GM23338 (cell line): ENCODE measurements around the gene FCRLA. TPM values are rescaled to one million over a fixed set of nuclear protein-coding genes. Genes with fewer than 3 reads are reported as not detected.

Source experiments
- ATAC-seq: fragments of 200-7000 bp; cut with Tn5 transposase; 3 replicates; pipeline ENCODE4 v1.9.1; 2020
- DNase-seq: peaks from one replicate; pipeline ENCODE4 v3.0.0-alpha.2; 2015; ENCODE audit warnings: low spot score
- H2AFZ ChIP-seq: fragments of 200-600 bp; sonication (generic); 2 replicates; pipeline ENCODE4 v1.8.0; 2016; ENCODE audit warnings: antibody characterized with exemption, mild to moderate bottlenecking, moderate library complexity
- H3F3A ChIP-seq: fragments of 200-600 bp; sonication (generic); replicated peaks from 2 replicates; pipeline ENCODE4 v1.8.0; 2017; ENCODE audit warnings: antibody characterized with exemption, mixed run types, low read depth
- H3K27ac ChIP-seq: fragments of 200-600 bp; sonication (generic); 2 replicates; pipeline ENCODE4 v1.6.1; 2016; ENCODE audit warnings: low read depth
- H3K27me3 ChIP-seq: fragments of 200-600 bp; sonication (generic); 2 replicates; pipeline ENCODE4 v1.8.0; 2016; ENCODE audit warnings: mild to moderate bottlenecking, mixed run types, moderate library complexity; ENCODE audit not compliant: insufficient read depth
- H3K36me3 ChIP-seq: fragments of 200-600 bp; sonication (generic); 2 replicates; pipeline ENCODE4 v1.8.0; 2016; ENCODE audit warnings: mild to moderate bottlenecking; ENCODE audit not compliant: insufficient read depth
- H3K4me1 ChIP-seq: fragments of 200-600 bp; sonication (generic); 2 replicates; pipeline ENCODE4 v1.8.0; 2016; ENCODE audit warnings: mild to moderate bottlenecking, moderate library complexity; ENCODE audit not compliant: insufficient read depth
- H3K4me2 ChIP-seq: fragments of 200-600 bp; sonication (generic); 2 replicates; pipeline ENCODE4 v1.7.1; 2017; ENCODE audit warnings: mixed run types
- H3K4me3 ChIP-seq: fragments of 200-600 bp; sonication (generic); 2 replicates; pipeline ENCODE4 v1.6.1; 2016; ENCODE audit warnings: mixed run types
- H3K79me2 ChIP-seq: fragments of 200-600 bp; sonication (generic); replicated peaks from 2 replicates; pipeline ENCODE4 v1.8.0; 2017; ENCODE audit warnings: mild to moderate bottlenecking; ENCODE audit not compliant: insufficient read depth
- H3K9me2 ChIP-seq: fragments of 200-600 bp; sonication (generic); 2 replicates; pipeline ENCODE4 v1.8.0; 2017; ENCODE audit not compliant: insufficient read depth
- H4K20me1 ChIP-seq: fragments of 200-600 bp; sonication (generic); replicated peaks from 2 replicates; pipeline ENCODE4 v1.8.0; 2017; ENCODE audit warnings: mild to moderate bottlenecking; ENCODE audit not compliant: insufficient read depth
- H3K27ac Mint-ChIP-seq: 2 replicates; pipeline ENCODE4 v1.8.0; 2020; ENCODE audit warnings: inconsistent platforms, mild to moderate bottlenecking, moderate library complexity, mixed read lengths
- H3K27me3 Mint-ChIP-seq: 3 replicates; pipeline ENCODE4 v1.8.0; 2022; ENCODE audit warnings: low read depth, mild to moderate bottlenecking, moderate library complexity, mixed read lengths, inconsistent platforms; ENCODE audit not compliant: insufficient read depth, poor library complexity
- H3K36me3 Mint-ChIP-seq: 3 replicates; pipeline ENCODE4 v1.8.0; 2021; ENCODE audit warnings: low read depth, mild to moderate bottlenecking, inconsistent platforms, moderate library complexity, mixed read lengths
- H3K4me1 Mint-ChIP-seq: 3 replicates; pipeline ENCODE4 v1.8.0; 2020; ENCODE audit warnings: mild to moderate bottlenecking, inconsistent platforms, mixed read lengths
- H3K4me3 Mint-ChIP-seq: 3 replicates; pipeline ENCODE4 v1.8.0; 2021; ENCODE audit warnings: moderate library complexity, mild to moderate bottlenecking, inconsistent platforms, mixed read lengths
- H3K9me3 Mint-ChIP-seq: 3 replicates; pipeline ENCODE4 v1.8.0; 2020; ENCODE audit warnings: moderate library complexity, mild to moderate bottlenecking, inconsistent platforms, mixed read lengths
- CREB1 ChIP-seq: fragments of 250-450 bp; sonication (Bioruptor Pico); IDR thresholded peaks from 2 replicates; pipeline ENCODE4 v1.5.0; 2020; ENCODE audit warnings: low read depth, mild to moderate bottlenecking, moderate library complexity
- EZH2 ChIP-seq: fragments of 200-600 bp; sonication (generic); IDR thresholded peaks from one replicate; pipeline ENCODE4 v1.8.0; 2017; ENCODE audit warnings: antibody characterized with exemption, mild to moderate bottlenecking, low read depth; ENCODE audit not compliant: unreplicated experiment
- EZH2phosphoT487 ChIP-seq: fragments of 200-600 bp; sonication (generic); IDR thresholded peaks from one replicate; pipeline ENCODE4 v1.8.1; 2018; ENCODE audit warnings: antibody characterized with exemption; ENCODE audit not compliant: unreplicated experiment
- JUNB ChIP-seq: IDR thresholded peaks from one replicate; pipeline ENCODE4 v1.6.1; 2016; ENCODE audit warnings: antibody characterized with exemption; ENCODE audit not compliant: unreplicated experiment
- NANOG ChIP-seq: IDR thresholded peaks from 2 replicates; pipeline ENCODE4 v1.6.1; 2016; ENCODE audit warnings: antibody characterized with exemption, borderline replicate concordance
- POLR2AphosphoS5 ChIP-seq: IDR thresholded peaks from 2 replicates; pipeline ENCODE4 v1.6.1; 2016; ENCODE audit warnings: antibody characterized with exemption, low read depth
- STAT1 ChIP-seq: IDR thresholded peaks from one replicate; pipeline ENCODE4 v1.6.1; 2016; ENCODE audit warnings: antibody characterized with exemption; ENCODE audit not compliant: unreplicated experiment
- ZNF114 ChIP-seq: fragments of 250-450 bp; sonication (Bioruptor Pico); IDR thresholded peaks from 2 replicates; pipeline ENCODE4 v1.5.0; 2020; ENCODE audit warnings: mild to moderate bottlenecking, moderate library complexity
- ZNF331 ChIP-seq: fragments of 250-450 bp; sonication (Bioruptor Pico); IDR thresholded peaks from 2 replicates; pipeline ENCODE4 v1.5.0; 2020; ENCODE audit warnings: low read depth, mild to moderate bottlenecking, moderate library complexity
- polyA plus RNA-seq: library from polyadenylated mRNA; unstranded; fragments of >200 nt; fragmentation: Nextera tagmentation; extraction: Ambion mirVana; gene quantifications from 2 replicates; pipeline ENCODE4 v1.2.1, GENCODE V29; 2016
- total RNA-seq: library from RNA; depleted of rRNA; stranded (reverse); fragments of >200 nt; shearing (Covaris generic); gene quantifications from 2 replicates; pipeline ENCODE4 v1.2.3, GENCODE V29; 2014
- TF ChIP-seq, protein P1 (sequence below): IDR thresholded peaks from one replicate; pipeline ENCODE4 v1.6.1; 2018; ENCODE audit warnings: antibody characterized with exemption; ENCODE audit not compliant: unreplicated experiment
- TF ChIP-seq, protein P2 (sequence below): IDR thresholded peaks from 2 replicates; pipeline ENCODE4 v1.6.1; 2016; ENCODE audit warnings: antibody characterized with exemption
- TF ChIP-seq, protein P3 (sequence below): fragments of 250-450 bp; sonication (Bioruptor Pico); IDR thresholded peaks from 2 replicates; pipeline ENCODE4 v1.5.0; 2020; ENCODE audit warnings: mild to moderate bottlenecking, moderate library complexity
- TF ChIP-seq, protein P4 (sequence below), 2 experiments: fragments of 200-600 bp in 1 of 2; sonication (generic) in 1 of 2; conservative IDR thresholded peaks; 2 replicates each; pipeline versions ENCODE4 v1.5.1 to v1.6.1; 2016 to 2017; ENCODE audit warnings: antibody characterized with exemption in 2 of 2, low read depth in 2 of 2, mild to moderate bottlenecking in 2 of 2, moderate library complexity in 1 of 2

FCRLA gene
- total and polyA plus RNA-seq, 2 experiments from 2014 or later, result 0.24 TPM; not detected in 1

DNA sequence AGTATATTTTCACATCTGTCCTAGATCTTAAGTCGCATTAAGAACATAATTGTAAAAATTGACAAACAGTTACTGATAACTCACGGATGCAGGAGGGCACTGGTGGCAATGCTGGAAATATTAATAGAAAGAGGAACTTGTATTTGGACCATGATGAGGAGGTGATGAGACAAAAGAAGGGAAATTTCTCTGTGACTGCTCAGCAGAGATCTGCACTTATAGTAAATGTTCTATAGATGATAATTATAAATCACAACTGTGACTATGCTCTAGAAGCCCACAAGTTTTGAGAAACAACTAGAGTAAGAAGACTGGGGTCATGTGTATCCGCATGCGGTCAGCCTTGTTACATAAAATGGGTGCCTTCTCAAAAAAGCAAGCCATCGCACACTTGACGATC, 33.9 kb downstream of the FCRLA start:
- H2AFZ ChIP-seq, result no peak overlapping the region
- H3F3A ChIP-seq, result no peaks in the 10 kb centered on the region
- TF ChIP-seq, protein P1, sequence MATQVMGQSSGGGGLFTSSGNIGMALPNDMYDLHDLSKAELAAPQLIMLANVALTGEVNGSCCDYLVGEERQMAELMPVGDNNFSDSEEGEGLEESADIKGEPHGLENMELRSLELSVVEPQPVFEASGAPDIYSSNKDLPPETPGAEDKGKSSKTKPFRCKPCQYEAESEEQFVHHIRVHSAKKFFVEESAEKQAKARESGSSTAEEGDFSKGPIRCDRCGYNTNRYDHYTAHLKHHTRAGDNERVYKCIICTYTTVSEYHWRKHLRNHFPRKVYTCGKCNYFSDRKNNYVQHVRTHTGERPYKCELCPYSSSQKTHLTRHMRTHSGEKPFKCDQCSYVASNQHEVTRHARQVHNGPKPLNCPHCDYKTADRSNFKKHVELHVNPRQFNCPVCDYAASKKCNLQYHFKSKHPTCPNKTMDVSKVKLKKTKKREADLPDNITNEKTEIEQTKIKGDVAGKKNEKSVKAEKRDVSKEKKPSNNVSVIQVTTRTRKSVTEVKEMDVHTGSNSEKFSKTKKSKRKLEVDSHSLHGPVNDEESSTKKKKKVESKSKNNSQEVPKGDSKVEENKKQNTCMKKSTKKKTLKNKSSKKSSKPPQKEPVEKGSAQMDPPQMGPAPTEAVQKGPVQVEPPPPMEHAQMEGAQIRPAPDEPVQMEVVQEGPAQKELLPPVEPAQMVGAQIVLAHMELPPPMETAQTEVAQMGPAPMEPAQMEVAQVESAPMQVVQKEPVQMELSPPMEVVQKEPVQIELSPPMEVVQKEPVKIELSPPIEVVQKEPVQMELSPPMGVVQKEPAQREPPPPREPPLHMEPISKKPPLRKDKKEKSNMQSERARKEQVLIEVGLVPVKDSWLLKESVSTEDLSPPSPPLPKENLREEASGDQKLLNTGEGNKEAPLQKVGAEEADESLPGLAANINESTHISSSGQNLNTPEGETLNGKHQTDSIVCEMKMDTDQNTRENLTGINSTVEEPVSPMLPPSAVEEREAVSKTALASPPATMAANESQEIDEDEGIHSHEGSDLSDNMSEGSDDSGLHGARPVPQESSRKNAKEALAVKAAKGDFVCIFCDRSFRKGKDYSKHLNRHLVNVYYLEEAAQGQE, result no peak
- no peak for TF ChIP-seq EZH2
- TF ChIP-seq ZNF331 (CRISPR knock-in tag), result no peak
- no peak for TF ChIP-seq NANOG
- TF ChIP-seq JUNB, result no peak
- TF ChIP-seq STAT1, result no peak
- TF ChIP-seq, protein P2, sequence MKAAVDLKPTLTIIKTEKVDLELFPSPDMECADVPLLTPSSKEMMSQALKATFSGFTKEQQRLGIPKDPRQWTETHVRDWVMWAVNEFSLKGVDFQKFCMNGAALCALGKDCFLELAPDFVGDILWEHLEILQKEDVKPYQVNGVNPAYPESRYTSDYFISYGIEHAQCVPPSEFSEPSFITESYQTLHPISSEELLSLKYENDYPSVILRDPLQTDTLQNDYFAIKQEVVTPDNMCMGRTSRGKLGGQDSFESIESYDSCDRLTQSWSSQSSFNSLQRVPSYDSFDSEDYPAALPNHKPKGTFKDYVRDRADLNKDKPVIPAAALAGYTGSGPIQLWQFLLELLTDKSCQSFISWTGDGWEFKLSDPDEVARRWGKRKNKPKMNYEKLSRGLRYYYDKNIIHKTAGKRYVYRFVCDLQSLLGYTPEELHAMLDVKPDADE, result no peak
- no peak for TF ChIP-seq CREB1
- TF ChIP-seq, protein P3, sequence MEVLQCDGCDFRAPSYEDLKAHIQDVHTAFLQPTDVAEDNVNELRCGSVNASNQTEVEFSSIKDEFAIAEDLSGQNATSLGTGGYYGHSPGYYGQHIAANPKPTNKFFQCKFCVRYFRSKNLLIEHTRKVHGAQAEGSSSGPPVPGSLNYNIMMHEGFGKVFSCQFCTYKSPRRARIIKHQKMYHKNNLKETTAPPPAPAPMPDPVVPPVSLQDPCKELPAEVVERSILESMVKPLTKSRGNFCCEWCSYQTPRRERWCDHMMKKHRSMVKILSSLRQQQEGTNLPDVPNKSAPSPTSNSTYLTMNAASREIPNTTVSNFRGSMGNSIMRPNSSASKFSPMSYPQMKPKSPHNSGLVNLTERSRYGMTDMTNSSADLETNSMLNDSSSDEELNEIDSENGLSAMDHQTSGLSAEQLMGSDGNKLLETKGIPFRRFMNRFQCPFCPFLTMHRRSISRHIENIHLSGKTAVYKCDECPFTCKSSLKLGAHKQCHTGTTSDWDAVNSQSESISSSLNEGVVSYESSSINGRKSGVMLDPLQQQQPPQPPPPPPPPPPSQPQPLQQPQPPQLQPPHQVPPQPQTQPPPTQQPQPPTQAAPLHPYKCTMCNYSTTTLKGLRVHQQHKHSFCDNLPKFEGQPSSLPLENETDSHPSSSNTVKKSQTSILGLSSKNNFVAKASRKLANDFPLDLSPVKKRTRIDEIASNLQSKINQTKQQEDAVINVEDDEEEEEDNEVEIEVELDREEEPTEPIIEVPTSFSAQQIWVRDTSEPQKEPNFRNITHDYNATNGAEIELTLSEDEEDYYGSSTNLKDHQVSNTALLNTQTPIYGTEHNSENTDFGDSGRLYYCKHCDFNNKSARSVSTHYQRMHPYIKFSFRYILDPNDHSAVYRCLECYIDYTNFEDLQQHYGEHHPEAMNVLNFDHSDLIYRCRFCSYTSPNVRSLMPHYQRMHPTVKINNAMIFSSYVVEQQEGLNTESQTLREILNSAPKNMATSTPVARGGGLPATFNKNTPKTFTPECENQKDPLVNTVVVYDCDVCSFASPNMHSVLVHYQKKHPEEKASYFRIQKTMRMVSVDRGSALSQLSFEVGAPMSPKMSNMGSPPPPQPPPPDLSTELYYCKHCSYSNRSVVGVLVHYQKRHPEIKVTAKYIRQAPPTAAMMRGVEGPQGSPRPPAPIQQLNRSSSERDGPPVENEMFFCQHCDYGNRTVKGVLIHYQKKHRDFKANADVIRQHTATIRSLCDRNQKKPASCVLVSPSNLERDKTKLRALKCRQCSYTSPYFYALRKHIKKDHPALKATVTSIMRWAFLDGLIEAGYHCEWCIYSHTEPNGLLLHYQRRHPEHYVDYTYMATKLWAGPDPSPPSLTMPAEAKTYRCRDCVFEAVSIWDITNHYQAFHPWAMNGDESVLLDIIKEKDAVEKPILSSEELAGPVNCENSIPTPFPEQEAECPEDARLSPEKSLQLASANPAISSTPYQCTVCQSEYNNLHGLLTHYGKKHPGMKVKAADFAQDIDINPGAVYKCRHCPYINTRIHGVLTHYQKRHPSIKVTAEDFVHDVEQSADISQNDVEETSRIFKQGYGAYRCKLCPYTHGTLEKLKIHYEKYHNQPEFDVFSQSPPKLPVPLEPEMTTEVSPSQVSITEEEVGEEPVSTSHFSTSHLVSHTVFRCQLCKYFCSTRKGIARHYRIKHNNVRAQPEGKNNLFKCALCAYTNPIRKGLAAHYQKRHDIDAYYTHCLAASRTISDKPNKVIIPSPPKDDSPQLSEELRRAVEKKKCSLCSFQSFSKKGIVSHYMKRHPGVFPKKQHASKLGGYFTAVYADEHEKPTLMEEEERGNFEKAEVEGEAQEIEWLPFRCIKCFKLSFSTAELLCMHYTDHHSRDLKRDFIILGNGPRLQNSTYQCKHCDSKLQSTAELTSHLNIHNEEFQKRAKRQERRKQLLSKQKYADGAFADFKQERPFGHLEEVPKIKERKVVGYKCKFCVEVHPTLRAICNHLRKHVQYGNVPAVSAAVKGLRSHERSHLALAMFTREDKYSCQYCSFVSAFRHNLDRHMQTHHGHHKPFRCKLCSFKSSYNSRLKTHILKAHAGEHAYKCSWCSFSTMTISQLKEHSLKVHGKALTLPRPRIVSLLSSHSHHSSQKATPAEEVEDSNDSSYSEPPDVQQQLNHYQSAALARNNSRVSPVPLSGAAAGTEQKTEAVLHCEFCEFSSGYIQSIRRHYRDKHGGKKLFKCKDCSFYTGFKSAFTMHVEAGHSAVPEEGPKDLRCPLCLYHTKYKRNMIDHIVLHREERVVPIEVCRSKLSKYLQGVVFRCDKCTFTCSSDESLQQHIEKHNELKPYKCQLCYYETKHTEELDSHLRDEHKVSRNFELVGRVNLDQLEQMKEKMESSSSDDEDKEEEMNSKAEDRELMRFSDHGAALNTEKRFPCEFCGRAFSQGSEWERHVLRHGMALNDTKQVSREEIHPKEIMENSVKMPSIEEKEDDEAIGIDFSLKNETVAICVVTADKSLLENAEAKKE (CRISPR knock-in tag), result no peak
- TF ChIP-seq ZNF114 (CRISPR knock-in tag), result no peak
- TF ChIP-seq, protein P4, sequence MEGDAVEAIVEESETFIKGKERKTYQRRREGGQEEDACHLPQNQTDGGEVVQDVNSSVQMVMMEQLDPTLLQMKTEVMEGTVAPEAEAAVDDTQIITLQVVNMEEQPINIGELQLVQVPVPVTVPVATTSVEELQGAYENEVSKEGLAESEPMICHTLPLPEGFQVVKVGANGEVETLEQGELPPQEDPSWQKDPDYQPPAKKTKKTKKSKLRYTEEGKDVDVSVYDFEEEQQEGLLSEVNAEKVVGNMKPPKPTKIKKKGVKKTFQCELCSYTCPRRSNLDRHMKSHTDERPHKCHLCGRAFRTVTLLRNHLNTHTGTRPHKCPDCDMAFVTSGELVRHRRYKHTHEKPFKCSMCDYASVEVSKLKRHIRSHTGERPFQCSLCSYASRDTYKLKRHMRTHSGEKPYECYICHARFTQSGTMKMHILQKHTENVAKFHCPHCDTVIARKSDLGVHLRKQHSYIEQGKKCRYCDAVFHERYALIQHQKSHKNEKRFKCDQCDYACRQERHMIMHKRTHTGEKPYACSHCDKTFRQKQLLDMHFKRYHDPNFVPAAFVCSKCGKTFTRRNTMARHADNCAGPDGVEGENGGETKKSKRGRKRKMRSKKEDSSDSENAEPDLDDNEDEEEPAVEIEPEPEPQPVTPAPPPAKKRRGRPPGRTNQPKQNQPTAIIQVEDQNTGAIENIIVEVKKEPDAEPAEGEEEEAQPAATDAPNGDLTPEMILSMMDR (conservative IDR thresholded peaks at IDR 0.05; ENCODE audit: low read depth in 2 of 2), result no peak
- TF ChIP-seq EZH2phosphoT487, result no peak
- TF ChIP-seq POLR2AphosphoS5, result no peak
- ATAC-seq (no peak), DNase-seq (no peak)
- H3K79me2 ChIP-seq, result no peaks in the 10 kb centered on the region
- no peak overlapping the region for H3K4me2 ChIP-seq
- Mint-ChIP-seq H3K4me3 (no peak overlapping the region), H3K36me3 (no peaks in the 10 kb centered on the region), H3K9me3 (no peaks in the 10 kb centered on the region; the same call in 2 of the 3 replicates), H3K27me3 (no peaks in the 10 kb centered on the region), H3K4me1 (peaks cover 29% of the 10 kb centered on the region), H3K27ac (no peak overlapping the region)
- H3K27ac ChIP-seq, result no peak overlapping the region
- H4K20me1 ChIP-seq, result no peaks in the 10 kb centered on the region
- peaks cover 19% of the 10 kb centered on the region for H3K4me1 ChIP-seq
- H3K9me2 ChIP-seq, result no peaks in the 10 kb centered on the region
- no peaks in the 10 kb centered on the region for H3K36me3 ChIP-seq
- H3K27me3 ChIP-seq, result no peaks in the 10 kb centered on the region
- no peak overlapping the region for H3K4me3 ChIP-seq
